ENCODE measurements around the gene SLC26A4. TPM values are rescaled to one million over a fixed set of nuclear protein-coding genes. Genes with fewer than 3 reads are reported as not detected.

The SLC26A4 gene
- total RNA-seq, 1 experiment from 2014 or later, result 0.66 TPM

DNA sequence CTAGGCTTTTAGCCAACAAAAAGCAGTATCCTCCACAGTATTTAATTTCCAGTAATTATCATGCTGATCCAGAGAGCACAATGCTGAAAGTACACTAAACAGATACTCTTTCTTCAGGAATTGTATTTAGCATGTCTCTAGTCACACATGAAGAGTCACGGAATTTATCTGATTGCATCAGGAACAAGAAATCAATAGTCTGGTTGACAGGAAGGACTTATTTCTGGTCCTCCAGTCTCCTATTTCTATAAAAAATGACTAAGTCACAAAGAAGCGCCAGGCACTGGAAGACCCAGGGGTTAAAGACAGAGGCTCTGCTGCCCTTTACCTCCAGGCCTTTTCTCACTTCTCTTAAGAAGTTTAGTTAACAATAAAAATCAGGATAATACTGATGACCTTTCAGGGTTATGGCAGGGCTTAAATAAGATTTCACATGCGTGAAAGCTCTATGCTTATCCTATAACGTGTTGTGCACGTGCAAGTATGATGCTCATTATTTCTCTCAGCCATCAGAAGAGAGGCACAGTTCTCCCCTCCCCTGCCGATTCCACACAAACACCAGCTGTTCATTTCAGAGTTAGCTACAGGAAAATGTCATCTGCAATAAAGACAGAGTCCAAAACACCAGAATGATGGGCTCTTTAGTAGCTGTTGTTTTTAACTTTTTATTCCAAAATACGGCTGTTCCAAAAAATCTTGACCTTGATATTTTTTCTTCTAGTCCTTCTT is 36.9 kb downstream of the SLC26A4 start (continued):
- TF ChIP-seq, protein P1, sequence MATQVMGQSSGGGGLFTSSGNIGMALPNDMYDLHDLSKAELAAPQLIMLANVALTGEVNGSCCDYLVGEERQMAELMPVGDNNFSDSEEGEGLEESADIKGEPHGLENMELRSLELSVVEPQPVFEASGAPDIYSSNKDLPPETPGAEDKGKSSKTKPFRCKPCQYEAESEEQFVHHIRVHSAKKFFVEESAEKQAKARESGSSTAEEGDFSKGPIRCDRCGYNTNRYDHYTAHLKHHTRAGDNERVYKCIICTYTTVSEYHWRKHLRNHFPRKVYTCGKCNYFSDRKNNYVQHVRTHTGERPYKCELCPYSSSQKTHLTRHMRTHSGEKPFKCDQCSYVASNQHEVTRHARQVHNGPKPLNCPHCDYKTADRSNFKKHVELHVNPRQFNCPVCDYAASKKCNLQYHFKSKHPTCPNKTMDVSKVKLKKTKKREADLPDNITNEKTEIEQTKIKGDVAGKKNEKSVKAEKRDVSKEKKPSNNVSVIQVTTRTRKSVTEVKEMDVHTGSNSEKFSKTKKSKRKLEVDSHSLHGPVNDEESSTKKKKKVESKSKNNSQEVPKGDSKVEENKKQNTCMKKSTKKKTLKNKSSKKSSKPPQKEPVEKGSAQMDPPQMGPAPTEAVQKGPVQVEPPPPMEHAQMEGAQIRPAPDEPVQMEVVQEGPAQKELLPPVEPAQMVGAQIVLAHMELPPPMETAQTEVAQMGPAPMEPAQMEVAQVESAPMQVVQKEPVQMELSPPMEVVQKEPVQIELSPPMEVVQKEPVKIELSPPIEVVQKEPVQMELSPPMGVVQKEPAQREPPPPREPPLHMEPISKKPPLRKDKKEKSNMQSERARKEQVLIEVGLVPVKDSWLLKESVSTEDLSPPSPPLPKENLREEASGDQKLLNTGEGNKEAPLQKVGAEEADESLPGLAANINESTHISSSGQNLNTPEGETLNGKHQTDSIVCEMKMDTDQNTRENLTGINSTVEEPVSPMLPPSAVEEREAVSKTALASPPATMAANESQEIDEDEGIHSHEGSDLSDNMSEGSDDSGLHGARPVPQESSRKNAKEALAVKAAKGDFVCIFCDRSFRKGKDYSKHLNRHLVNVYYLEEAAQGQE (IDR thresholded peaks at IDR 0.05; ENCODE audit: low read depth), result no peak
- TF ChIP-seq POLR2AphosphoS5 (IDR thresholded peaks at IDR 0.05; ENCODE audit: low read depth, low read length) (no peak), CBX3 (IDR thresholded peaks at IDR 0.05; ENCODE audit: low read depth) (no peak)

DNA sequence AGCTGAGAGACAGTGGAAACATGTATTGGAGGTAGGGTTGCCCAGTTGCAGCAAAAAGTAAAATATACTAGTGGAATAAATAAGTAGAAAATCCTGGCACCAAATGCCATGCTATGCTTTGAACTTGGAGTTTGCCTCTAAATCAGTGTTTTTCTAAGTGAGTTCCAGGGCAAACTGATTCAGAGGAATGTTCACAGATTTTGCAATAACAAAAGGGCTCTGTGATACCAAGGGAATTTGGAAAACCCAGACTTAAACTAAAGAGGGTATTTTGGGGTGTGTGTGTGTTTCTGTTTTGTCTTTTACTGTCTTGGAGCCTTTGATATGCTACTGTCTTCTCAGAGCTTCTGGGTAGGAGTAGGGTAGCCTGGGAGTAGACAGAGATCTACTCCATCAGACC is 39.9 kb downstream of the SLC26A4 start:
- Histone ChIP-seq H3K36me3 (ENCODE audit: control insufficient read depth in 1 of 2, insufficient read depth in 2 of 2, low read length in 2 of 2) (no peaks in the 10 kb centered on the region), H3K9me2 (ENCODE audit: insufficient read depth) (no peaks in the 10 kb centered on the region), H3K9me3 (ENCODE audit: control insufficient read depth in 1 of 2, insufficient read depth in 1 of 2, low read depth in 1 of 2, low read length in 2 of 2) (no peaks in the 10 kb centered on the region), H3K4me2 (ENCODE audit: low read length) (no peak overlapping the region), H3K27ac (ENCODE audit: low read depth, low read length) (no peak overlapping the region), H3K79me2 (ENCODE audit: insufficient read depth, low read length) (no peaks in the 10 kb centered on the region), H3K4me1 (ENCODE audit: control insufficient read depth in 1 of 2, insufficient read depth in 2 of 2, low read length in 2 of 2) (no peaks in the 10 kb centered on the region), H2AFZ (ENCODE audit: low read depth, low read length, poor library complexity, severe bottlenecking) (no peak overlapping the region), H3K27me3 (ENCODE audit: insufficient read depth, low read length) (no peaks in the 10 kb centered on the region), H3K9ac (ENCODE audit: low read length) (no peak overlapping the region), H4K20me1 (ENCODE audit: insufficient read depth) (no peaks in the 10 kb centered on the region), H3K4me3 (replicated peaks in 1 of 2; ENCODE audit: low read depth in 1 of 2, low read length in 2 of 2) (no peak overlapping the region)
- DNase-seq (ENCODE audit: low read depth, low spot score) (no peak), ATAC-seq (no peak)
- ChIA-PET POLR2A (no interaction called here), RAD21 (ENCODE audit: low non-redundant PET in 1 of 2, low total read pairs in 2 of 2, uncharacterized antibody in 2 of 2, unreplicated experiment in 2 of 2) (no interaction called here), CTCF (no interaction called here)
- intact Hi-C loops (cut with micrococcal nuclease), result no loop called here
- no TSS peak for BruUV-seq (replicated peaks)
- TF ChIP-seq RAD21 (IDR thresholded peaks at IDR 0.05; ENCODE audit: low read depth), result no peak
- TF ChIP-seq ELF1 (IDR thresholded peaks at IDR 0.05; ENCODE audit: borderline replicate concordance, low read depth), result no peak
- TF ChIP-seq POLR2AphosphoS5 (IDR thresholded peaks at IDR 0.05; ENCODE audit: low read depth, low read length), result no peak
- no peak for TF ChIP-seq SP1 (IDR thresholded peaks at IDR 0.05; ENCODE audit: low read depth)
- TF ChIP-seq, protein P1 (IDR thresholded peaks at IDR 0.05; ENCODE audit: low read depth), result no peak
- TF ChIP-seq EZH2 (IDR thresholded peaks at IDR 0.05), result no peak
- no peak for TF ChIP-seq EZH2phosphoT487 (IDR thresholded peaks at IDR 0.05; ENCODE audit: borderline replicate concordance)
- TF ChIP-seq CEBPB (IDR thresholded peaks at IDR 0.05; ENCODE audit: low read depth), result no peak
- no peak for TF ChIP-seq POLR2A (IDR thresholded peaks at IDR 0.05; ENCODE audit: borderline replicate concordance, extremely low read depth, insufficient read depth, insufficient read length)
- no peak for TF ChIP-seq ZFX (IDR thresholded peaks at IDR 0.05)
- TF ChIP-seq, protein P2, sequence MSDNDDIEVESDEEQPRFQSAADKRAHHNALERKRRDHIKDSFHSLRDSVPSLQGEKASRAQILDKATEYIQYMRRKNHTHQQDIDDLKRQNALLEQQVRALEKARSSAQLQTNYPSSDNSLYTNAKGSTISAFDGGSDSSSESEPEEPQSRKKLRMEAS (IDR thresholded peaks at IDR 0.05), result no peak
- TF ChIP-seq SRF (IDR thresholded peaks at IDR 0.05; ENCODE audit: low read depth), result no peak
- TF ChIP-seq, protein P3, sequence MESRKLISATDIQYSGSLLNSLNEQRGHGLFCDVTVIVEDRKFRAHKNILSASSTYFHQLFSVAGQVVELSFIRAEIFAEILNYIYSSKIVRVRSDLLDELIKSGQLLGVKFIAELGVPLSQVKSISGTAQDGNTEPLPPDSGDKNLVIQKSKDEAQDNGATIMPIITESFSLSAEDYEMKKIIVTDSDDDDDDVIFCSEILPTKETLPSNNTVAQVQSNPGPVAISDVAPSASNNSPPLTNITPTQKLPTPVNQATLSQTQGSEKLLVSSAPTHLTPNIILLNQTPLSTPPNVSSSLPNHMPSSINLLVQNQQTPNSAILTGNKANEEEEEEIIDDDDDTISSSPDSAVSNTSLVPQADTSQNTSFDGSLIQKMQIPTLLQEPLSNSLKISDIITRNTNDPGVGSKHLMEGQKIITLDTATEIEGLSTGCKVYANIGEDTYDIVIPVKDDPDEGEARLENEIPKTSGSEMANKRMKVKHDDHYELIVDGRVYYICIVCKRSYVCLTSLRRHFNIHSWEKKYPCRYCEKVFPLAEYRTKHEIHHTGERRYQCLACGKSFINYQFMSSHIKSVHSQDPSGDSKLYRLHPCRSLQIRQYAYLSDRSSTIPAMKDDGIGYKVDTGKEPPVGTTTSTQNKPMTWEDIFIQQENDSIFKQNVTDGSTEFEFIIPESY (IDR thresholded peaks at IDR 0.05; ENCODE audit: extremely low read depth, insufficient replicate concordance, low read length), result no peak
- TF ChIP-seq TCF7L2 (IDR thresholded peaks at IDR 0.05; ENCODE audit: borderline replicate concordance, extremely low read depth, insufficient read depth, insufficient read length), result no peak
- no peak for TF ChIP-seq CBX3 (IDR thresholded peaks at IDR 0.05; ENCODE audit: low read depth)
